Lung microvascular endothelial cell (primary cell): Measurements from ENCODE around the gene ERICH3. TPM values are rescaled to one million over a fixed set of nuclear protein-coding genes. Genes with fewer than 3 reads are reported as not detected.
"Not testable (repeated sequence)": the region's sequence is repeated elsewhere in the genome, so short reads cannot be mapped to it uniquely, and the experiment has no call there.

ENCODE experiments used
- DNase-seq, 2 donors: peaks; one replicate each; pipeline versions ENCODE4 v3.0.0 to v3.0.0-alpha.2; 2010; ENCODE audit warnings: low read depth in 2 of 2
- total RNA-seq: library from RNA; depleted of rRNA; stranded (reverse); fragments of >200 nt; gene quantifications from 2 replicates; pipeline ENCODE4 v1.2.1, GENCODE V29; 2014

Gene ERICH3
- total RNA-seq, 1 donor from 2014 or later, result not detected

DNA sequence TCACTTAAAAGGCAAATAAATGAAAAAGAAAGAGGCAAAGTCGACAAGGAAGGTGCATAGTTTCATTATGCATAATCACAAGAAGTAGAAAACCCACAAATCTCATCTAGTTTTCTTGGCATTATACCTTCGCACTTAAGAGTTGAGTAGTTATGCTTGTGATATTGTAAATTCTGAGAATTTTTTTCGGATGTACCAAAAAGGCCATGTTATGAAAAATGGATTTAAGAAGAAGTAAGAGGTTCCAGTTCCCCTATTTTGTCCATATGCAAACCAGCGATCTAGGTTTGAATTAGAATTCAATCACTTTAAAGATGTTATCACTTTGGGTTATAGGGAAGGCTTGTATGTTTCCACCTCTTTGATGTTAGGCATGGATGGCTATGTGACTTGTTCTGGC lies 7.9 kb upstream of the ERICH3 start:
- DNase-seq, result no peak

DNA sequence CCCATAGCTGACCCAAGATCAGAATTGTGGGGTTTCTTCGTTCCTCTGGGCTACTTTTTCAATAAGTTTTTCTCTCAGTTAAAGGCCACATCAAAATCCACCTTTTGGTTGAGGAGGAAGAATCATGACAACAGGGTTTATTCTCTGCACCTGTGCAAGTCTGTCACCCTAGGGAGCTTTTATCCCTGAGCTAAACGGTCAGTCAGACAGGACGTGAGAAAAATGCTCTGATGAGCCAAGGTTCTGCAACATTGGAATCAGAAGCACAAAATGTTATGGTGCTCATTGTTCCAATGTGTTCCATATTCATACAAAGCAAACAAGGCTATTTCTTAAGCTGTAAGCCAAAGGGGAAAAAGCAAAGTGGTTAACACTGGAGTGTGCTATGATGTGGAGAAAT lies 7.4 kb upstream of the ERICH3 start:
- DNase-seq, result no peak

DNA sequence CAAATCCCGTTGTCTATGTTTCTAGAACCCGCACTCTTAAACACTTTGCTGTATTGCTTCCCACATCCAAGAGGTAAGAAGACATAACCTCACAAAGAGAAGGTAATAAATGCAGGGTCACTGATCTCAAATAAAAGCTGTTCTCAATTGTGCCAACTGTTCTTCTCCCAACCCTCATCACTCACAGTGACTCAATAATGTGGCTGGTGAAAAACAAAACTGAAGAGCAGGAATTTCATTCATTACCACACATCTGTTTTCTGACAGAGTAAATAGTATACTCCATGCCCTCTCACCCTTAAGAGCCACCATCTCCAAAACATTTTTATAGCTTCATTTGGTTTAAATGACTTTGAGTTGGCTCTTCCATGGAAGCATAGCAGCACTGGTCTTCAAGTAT lies 6.2 kb upstream of the ERICH3 start:
- DNase-seq, result no peak

DNA sequence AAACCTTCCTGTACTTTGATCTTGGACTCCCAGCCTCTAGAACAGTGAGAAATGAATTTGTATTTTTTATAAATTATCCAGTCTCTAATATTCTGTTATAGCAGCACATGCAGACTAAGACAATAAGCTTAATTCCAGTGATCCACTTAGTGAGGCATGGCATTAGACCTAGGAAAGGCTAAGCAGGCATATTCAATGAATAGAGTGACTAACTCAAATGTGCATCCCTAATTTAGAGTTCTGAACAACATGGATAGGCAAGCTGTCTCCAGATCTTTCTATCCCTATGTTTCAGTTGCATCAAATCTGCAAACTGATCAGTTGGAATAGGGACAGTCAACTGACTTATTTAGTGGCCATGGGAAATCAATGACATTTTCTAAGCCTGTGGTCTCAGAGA lies 4.3 kb upstream of the ERICH3 start:
- no peak for DNase-seq

DNA sequence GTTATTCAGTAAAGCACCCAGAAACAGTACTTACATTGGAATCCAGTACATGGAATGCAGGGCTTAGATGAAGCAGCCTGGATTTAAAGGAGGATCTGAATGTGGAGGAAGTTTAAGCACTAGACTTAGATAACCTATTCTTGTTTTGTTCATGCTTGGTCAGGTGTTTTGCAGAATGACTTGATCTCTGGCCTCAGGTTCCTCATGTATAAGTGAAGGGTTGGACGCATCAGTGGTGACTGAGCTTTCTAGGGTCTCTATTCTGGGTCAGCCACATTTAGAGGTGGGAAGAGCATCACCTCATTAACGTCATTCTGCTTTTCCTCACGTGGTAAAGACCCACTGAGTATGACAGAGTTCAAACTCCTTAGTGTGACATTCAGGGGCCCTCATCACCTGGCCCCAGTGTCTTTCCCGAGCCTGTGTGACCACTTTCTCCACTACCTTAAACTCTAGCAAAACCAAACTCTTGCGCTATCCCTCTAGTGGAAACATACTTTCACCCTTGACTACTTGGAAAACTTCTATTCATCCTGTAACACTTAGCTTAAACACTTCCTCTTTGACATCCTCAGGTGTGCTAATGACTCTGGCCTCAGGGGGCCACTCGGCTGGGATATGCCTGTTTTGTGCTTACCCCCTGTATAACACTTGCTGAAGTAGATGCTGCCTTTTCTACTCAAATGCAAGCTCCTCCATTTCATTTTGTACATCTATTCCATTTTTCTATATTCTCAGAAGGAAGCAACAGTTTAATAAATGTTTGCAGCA lies 871 bp upstream of the ERICH3 start:
- DNase-seq, result no peak

DNA sequence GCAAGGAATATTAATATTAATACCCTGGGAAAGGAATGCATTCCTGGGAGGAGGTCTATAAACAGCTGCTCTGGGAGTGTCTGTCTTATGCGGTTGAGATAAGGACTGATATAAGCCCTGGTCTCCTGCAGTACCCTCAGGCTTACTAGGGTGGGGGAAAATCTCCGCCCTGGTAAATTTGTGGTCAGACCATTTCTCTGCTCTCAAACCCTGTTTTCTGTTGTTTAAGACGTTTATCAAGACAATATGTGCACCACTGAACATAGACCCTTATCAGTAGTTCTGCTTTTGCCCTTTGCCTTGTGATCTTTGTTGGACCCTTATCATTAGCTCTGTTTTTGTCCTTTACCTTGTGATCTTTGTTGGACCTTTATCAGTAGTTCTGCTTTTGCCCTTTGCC lies 2.7 kb downstream of the ERICH3 start:
- not testable (repeated sequence) for DNase-seq

DNA sequence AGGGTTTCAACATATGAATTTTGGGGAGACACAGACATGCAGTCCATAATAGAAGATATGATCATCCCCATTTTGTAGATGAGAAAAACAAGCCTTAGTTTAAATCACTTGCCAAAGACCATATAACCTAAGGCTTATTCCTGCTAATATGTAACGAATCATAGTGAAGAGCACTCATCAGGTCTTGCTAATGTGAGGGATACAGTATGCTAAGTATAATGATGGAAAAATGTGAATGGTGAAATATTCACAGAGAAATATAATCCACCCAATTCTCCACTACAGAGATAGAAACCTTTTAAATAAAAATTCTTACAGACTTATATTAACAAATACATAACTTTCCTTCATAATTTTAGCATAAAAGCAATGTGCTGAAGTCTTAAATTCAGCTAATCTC lies 18.9 kb downstream of the ERICH3 start:
- no peak for DNase-seq

DNA sequence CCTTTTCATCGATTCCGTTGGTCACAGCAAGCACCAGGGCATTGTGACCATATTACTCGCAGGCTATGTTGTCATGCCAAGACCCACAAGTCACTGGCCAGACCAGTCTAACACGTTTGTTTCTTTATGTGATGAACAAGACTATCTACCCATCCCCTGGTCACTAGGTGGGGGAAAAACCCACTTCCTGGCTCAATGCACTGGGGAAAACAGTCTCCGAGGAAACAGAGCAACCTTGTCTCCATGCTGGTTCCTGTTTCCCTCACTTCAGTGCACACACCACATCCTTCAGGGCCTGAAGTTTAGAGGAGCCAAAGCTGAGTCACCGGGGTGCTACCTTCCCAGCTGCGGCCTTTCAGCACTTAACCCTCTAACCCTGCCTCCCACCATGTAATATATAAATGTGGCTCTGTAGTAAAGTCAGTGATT lies 20.9 kb downstream of the ERICH3 start:
- DNase-seq, result peak in 1 of 2 donors; percentile 78

DNA sequence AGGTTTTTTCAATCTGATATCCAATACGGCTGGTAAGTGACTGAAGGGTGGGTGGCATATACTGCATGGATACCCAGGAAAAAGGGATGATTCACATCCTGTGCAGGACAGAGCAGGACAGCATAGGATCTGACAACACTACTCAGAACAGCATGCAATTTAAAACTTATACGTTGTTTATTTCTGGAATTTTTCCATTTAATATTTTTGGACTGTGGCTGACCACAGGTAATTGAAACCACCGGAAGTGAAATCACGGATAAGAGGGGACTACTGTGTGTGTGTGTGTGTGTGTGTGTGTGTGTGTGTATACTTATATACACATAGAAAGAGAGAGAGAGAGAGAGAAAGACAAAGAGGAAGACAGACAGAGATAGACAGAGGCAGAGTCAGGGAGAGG lies 23.0 kb downstream of the ERICH3 start:
- peak in 1 of 2 donors; percentile 16 for DNase-seq

DNA sequence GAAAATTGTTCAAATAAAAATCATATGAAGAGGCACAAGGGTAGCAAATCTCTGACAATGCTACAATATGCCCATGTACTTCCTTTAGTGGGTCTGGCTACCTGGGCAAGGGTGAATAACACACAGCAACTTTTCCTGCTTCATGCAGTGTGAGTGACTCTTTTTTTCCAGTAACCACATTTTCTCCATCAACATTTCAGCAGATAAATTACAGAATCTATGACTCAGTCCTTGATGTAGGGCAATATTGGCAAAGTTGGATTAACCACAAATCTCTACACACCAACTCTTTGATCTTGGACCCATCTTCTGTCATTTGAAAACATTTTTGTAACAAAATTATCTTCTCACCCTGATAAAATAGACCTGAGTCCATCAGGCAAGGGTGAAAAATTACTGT lies 31.7 kb downstream of the ERICH3 start:
- DNase-seq, result no peak

DNA sequence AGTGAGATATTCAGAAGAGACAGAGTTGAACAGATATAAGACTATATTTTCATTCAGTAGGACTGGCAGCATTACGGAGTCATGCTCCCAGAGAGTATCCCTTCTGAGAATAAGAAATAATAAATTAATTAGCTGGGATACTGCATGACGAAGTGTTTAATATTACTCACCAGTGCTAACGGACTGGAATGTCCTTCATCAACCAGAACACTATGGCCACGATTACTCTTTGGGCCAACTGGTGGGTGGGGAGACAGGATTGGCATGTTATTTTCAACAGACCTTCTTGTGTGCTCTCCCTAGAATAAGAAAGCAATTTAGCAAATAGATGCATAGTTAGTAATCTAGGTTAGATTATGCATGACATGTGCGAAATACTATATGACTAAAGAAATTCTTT lies 32.4 kb downstream of the ERICH3 start:
- DNase-seq, result no peak

DNA sequence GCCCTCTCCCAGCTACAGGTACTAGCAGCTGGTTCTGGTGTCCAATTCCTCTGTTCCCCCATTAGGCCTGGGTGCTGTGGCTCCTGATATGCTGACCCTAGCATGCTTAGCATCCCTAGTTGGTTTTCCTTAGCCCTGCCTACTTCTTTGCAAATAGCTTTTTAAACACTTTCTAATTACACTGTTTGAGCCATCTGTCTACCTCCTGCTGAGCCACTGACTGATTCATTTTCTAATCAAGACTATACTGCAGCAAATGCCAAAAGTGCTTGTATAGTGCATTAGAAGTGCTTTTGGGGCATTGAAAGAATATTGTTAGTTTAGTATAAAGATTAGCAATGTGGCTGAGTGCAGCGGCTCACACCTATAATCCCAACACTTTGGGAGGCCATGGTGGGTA lies 36.3 kb downstream of the ERICH3 start:
- no peak for DNase-seq

DNA sequence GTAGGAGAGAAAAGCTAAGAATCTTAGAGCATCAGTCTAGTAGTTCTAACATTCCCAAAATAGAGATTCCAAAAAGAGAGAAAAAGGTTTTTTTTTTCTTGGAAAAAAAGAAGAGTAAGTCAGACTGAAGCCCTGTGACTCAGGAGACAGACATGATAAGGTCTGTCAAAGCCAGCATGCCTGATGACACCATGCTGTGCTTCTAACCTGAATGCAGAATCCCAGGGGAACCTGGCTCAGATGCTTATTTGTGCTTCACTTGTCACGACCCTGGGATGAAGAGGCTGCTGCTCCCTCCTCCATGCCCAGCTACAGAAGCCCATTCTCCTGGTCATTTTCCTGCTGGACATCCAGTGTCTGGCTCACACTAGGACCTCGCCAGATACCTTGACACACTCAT lies 44.3 kb downstream of the ERICH3 start:
- no peak for DNase-seq

DNA sequence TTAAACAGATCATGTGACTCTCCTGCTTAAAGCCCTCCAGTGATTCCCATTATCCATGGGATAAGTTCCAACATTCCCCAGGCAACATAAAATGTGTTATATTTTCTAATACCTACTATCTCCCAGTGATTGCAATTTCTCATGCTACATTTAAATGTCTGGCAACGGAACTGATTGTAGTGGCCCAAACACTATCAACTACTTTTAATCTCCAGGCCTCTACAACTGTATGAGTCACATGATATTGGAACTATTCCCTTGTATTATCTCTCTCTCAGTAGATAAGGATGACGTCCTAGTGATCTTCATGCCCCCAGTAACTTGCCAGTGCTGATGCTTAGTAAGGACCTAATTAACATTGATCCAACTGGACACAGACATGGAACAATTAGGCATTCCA lies 49.9 kb downstream of the ERICH3 start:
- DNase-seq, result no peak

DNA sequence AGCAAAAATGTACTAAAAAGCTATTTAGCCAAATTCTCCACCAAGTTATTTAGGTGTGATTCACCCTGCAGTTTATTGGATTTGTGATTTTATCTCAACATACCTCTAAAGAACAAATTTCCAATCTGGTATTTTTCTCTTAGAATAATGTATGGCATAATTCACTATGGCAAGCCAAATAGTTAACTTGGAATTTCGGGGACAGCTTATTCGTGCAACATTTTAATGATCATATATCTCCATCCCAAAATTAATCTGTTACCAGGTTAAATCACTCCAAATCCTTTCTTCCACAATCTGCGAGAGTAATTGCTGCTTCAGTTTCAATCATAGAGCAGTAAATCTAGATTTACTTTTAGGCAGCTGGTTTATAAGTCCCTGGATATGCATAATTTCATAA lies 53.4 kb downstream of the ERICH3 start:
- DNase-seq, result no peak

DNA sequence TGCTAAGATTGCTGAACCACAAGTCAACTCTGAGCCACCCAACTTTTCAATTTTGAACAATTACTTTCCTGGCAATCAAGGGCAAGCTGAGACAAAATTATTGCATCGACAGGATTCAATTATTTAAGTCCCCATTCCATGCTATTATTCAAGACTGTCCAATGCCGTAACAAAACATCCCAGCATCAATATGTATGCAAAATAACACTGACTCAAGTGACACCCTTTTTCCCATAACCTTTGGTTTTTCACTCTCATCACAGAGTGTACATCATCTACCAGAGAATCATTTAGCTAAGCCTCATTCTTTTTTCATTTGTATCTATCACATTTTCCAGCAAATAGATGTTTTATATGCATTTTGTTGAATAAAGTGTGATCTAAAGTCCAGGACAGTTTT lies 54.6 kb downstream of the ERICH3 start:
- DNase-seq, result no peak

DNA sequence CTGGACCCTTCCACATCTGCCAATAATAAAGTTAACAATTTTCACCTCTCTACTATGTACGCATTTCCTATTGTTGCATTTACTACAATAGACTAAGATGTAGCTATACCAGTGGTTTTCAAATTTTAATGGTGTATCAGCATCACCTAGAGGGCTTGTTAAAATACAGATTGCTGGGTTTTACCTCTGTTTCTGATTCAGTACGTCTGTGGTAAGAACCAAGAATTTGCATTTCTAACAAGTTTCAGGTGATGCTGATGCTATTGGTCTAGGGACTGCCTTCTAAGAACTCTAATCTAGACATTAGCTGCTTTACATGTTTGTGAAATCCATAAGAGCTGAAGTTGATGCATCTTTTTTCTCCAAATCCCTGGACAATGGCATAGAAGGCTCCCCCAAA lies 59.7 kb downstream of the ERICH3 start:
- no peak for DNase-seq

DNA sequence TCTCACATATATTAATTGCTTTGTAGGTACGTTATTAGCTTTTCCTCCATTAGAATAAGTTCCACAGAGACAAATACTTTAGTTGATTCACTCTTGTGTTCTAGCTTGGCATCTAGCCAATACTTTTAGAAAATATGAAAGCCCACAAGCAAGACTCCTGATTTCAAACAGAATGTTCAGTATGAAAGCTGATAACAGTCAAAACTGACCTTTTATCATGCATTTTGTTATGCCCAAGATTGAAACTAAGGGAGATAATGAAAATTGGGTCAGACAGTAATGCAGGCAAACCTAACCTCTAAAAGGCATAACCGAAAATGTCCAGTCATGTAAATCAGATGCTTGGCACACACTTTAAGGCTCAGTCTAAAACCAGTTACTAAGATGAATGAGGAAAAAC lies 61.7 kb downstream of the ERICH3 start:
- no peak for DNase-seq

DNA sequence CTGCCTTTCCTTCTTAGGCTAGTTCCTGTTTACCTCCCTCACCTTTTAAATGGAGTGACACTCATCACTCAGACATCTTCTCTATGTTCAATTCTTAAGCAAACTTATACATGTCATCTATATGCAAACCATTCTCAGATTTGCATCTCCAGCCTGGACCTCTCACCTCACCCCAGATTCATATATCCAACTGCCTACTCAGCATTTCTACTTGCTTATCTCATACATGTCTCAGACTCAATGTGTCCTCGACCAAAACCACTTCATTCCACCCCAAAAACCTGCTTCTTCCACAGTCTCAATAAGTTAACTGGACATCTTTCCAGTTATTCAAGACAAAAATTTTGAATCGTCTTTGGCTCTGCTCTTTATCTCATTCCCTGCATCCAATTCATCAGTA lies 62.6 kb downstream of the ERICH3 start:
- no peak for DNase-seq

DNA sequence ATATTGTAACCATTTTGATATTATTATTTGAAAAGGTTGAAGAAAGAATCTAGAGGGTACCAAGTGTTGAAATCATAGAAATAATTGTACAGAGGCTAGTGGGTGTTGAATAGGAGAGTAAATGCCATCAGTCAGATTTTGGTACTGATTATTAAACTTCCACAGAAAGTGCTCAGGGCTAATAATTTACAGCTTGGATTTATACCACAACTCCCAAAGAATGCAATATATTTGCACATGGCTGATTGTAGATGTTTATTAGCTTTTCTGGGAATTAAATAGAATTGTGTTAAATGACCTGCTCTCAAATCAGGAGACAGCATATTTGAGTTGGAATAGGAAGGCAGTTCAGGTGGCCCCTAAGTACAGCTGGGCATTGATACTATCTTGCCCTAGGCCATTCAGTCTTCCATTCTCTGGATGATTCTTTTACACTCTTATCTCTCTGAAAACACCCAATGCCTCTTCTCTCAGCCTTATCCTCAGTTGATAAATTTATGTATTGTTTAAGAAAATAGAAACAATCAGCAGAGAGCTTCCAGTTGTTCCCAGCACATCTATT lies 63.7 kb downstream of the ERICH3 start:
- DNase-seq, result no peak

DNA sequence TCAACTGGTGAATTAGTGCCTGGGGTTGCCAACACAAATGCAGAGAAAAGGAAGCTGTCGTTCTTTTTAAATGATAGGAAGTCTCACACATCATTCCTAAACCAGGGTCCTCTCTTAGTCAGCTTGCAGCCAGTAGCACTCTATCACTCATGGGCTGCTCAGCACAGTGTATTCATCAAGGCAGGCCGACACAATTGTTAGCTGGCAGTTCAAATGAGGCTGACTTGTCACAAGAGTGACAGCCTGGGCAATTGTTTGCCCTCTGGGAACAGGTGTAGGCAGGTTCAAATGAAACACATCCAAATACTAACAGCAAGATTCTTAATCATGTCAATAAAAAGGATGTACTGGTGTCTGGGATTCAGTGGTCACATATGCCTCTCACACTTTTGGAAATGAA lies 76.9 kb downstream of the ERICH3 start:
- DNase-seq, result no peak

DNA sequence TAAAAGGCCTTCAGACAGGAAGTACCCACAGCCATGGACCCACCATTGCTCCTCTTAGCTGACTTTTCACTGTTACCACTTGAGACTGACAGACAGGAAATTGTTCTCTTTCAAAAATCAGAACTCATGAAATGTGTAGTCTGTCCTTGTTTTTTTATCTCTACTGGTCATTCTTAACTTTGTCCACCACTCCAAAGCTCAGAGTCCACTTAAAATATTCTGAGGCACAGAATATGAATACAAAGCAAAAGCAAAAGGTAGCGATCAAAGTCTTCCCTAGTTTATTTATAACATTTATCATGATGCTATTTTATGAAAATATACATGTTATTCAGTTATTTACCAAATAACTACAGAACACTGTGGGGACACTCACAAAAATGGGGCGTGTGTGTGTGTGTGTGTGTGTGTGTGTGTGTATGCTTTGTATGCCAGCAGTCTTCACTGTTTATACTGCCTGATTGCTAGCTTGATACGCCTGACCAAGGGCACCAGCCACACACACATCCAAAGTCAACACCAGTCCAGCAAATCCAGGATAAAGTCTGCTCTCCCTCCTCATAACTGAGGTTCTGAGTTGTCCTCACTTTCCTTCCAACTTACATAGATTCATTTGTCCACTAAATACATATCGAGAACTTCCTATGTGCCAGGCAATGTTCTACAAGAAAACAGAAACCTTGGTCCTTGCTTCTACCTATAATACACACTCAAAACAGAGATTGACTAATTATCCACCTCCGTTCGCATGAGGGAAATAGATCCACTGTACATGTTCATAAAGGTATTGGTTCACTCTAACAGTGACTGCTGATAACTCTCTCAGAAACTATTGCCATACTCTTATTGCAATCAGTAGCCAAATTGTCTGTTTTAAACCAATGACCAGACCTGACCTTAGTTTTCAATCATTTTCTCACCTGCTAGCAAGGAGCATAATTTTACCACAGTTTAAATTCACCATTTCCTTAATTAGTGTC lies 79.4 kb downstream of the ERICH3 start:
- no peak for DNase-seq
